ENCODE data around the gene SPATA3.
"Not testable (repeated sequence)": the region's sequence is repeated elsewhere in the genome, so short reads cannot be mapped to it uniquely, and the experiment has no call there.

SPATA3 gene

DNA sequence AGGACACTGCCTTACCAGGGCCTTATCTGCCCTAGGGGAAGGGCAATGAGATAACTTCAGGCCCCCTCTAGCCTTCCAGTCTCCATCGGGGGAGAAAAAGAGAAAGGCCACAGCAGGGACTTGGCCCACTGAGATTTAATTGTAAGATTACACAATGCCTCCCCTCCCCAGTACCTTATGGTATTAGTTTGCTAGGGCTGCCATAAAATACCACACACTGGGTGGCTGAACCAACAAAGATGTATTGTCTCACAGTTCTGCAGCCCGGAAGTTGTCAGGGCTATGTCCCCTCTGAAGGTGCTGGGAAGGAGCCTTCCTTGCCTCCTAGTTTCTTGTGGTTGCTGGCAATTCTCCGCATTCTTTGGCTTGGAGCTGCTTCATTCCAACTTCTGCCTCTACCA lies 34.8 kb upstream of the SPATA3 start:
- no peak for TF ChIP-seq Cebpa-rat (IDR thresholded peaks at IDR 0.05)

GRCh38 chr2:230964136-230964730 lies 31.7 kb upstream of the SPATA3 start:
- Histone ChIP-seq H3K4me1 (peaks cover 0 to 4% (median under 1%) of the 10 kb centered on the region in 10 experiments; a peak in 6 of 20 replicates), H3K4me3 (no peak overlapping the region), H3K4me2 (no peak overlapping the region), H3K27me3 (no peaks in the 10 kb centered on the region), H4K20me1 (no peaks in the 10 kb centered on the region), H3K27ac (no peak overlapping the region), H3K9me3 (replicated peaks in 1 of 11) (peaks cover 8 to 29% (median 16%) of the 10 kb centered on the region in 11 experiments; a peak in 18 of 22 replicates), H3K36me3 (no peaks in the 10 kb centered on the region), H3K9ac (no peak overlapping the region)
- TF ChIP-seq Cebpa-rat (IDR thresholded peaks at IDR 0.05) = no peak

More for the DNA sequence above, 34.8 kb upstream of the SPATA3 start:
- Histone ChIP-seq H4K20me1 (no peaks in the 10 kb centered on the region), H3K36me3 (no peaks in the 10 kb centered on the region), H3K9ac (no peak overlapping the region), H3K4me3 (no peak overlapping the region), H3K9me3 (replicated peaks in 1 of 11) (peaks cover 8 to 35% (median 16%) of the 10 kb centered on the region in 11 experiments; a peak in 18 of 22 replicates), H3K27ac (no peak overlapping the region), H3K4me2 (no peak overlapping the region), H3K4me1 (peaks cover 0 to 10% (median 3%) of the 10 kb centered on the region in 10 experiments; a peak in 8 of 20 replicates), H3K27me3 (peaks cover 14 to 31% (median 24%) of the 10 kb centered on the region in 11 experiments)

- Histone ChIP-seq H3K9me3 (replicated peaks in 1 of 11) (peaks cover 8 to 23% (median 16%) of the 10 kb centered on the region in 11 experiments; a peak in 18 of 22 replicates), H3K4me1 (peaks cover 0 to 6% (median 0%) of the 10 kb centered on the region in 10 experiments; a peak in 1 of 20 replicates), H3K4me3 (no peak overlapping the region), H3K27me3 (no peaks in the 10 kb centered on the region), H3K4me2 (no peak overlapping the region), H3K36me3 (no peaks in the 10 kb centered on the region), H4K20me1 (no peaks in the 10 kb centered on the region), H3K27ac (no peak overlapping the region), H3K9ac (no peak overlapping the region)
- no peak for TF ChIP-seq Cebpa-rat (IDR thresholded peaks at IDR 0.05)
These were observed 28.8 kb upstream of the SPATA3 start for GRCh38 chr2:230967113-230967512.

DNA sequence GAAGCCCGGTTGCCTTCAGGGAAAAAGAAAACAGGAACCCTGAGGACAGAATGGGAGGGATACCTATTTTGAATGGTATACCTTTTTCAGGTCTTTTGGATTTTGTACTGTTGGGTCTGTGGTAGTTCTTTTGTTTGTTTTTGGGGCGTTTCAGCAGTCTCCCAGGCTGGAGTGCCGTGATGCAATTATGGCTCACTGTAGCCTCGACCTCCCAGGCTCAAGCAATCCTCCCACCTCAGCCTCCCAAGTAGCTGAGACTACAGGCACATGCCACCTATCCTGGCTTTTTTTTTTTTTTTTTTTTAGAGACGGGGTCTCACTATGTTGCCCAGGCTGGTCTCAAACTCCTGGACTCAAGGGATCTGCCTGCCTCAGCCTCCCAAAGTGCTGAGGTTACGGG lies 27.6 kb upstream of the SPATA3 start:
- H4K20me1 ChIP-seq, H3K36me3 ChIP-seq, H3K4me2 ChIP-seq, H3K4me3 ChIP-seq, H3K27ac ChIP-seq, H3K9ac ChIP-seq, H3K4me1 ChIP-seq, H3K27me3 ChIP-seq: not testable (repeated sequence)
- peaks cover 8 to 14% (median 13%) of the 10 kb centered on the region in 11 experiments; a peak in 18 of 22 replicates for H3K9me3 ChIP-seq (replicated peaks in 1 of 11)

GRCh38 chr2:230968921-230969658 lies 26.8 kb upstream of the SPATA3 start:
- H4K20me1 ChIP-seq = no peaks in the 10 kb centered on the region
- peaks cover 6 to 11% (median 7%) of the 10 kb centered on the region in 10 experiments for H3K4me1 ChIP-seq
- no peak overlapping the region for H3K9ac ChIP-seq
- TF ChIP-seq Cebpa-rat (IDR thresholded peaks at IDR 0.05) = no peak
- no peaks in the 10 kb centered on the region for H3K27me3 ChIP-seq
- no peak overlapping the region for H3K27ac ChIP-seq
- H3K9me3 ChIP-seq (replicated peaks in 1 of 11) = peaks cover 4 to 6% (median 6%) of the 10 kb centered on the region in 11 experiments; a peak in 14 of 22 replicates
- H3K4me2 ChIP-seq = peak overlapping the region in 3 of 11 experiments; percentile 14 to 17 (median 15); a peak in 2 of 22 replicates
- H3K36me3 ChIP-seq = no peaks in the 10 kb centered on the region
- H3K4me3 ChIP-seq = no peak overlapping the region

DNA sequence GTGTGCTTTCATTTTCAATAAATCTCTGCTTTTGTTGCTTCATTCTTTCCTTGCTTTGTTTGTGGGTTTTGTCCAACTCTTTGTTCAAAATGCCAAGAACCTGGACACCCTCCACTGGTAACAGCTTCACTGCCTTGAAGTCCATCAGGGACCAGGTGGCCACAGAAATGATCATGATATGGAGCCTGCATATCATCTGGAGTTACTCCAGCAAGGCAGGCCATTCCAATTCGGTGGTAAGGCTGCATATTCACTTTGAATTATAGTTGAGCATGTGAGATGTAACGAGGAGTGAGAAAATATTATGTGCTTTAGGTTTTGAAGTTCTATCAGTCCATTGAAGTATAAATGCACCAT lies 26.3 kb upstream of the SPATA3 start:
- Histone ChIP-seq H3K27me3 (no peaks in the 10 kb centered on the region), H3K36me3 (no peaks in the 10 kb centered on the region), H3K9me3 (replicated peaks in 1 of 11) (peaks cover 0 to under 1% (median under 1%) of the 10 kb centered on the region in 11 experiments; a peak in 8 of 22 replicates), H3K9ac (no peak overlapping the region), H3K27ac (no peak overlapping the region), H3K4me3 (no peak overlapping the region), H4K20me1 (no peaks in the 10 kb centered on the region), H3K4me2 (0 out of 22 replicates have a peak overlapping the region, but pooled peaks of 2 of the 11 experiments have one; percentile 15 to 17), H3K4me1 (peaks cover 11 to 17% (median 13%) of the 10 kb centered on the region in 10 experiments)
- no peak for TF ChIP-seq Cebpa-rat (IDR thresholded peaks at IDR 0.05)

GRCh38 chr2:230972046-230972445 lies 23.9 kb upstream of the SPATA3 start:
- Histone ChIP-seq H3K4me2 (no peak overlapping the region), H3K36me3 (no peaks in the 10 kb centered on the region), H3K9me3 (replicated peaks in 1 of 11) (no peaks in the 10 kb centered on the region), H3K4me1 (peaks cover 32 to 41% (median 37%) of the 10 kb centered on the region in 10 experiments), H4K20me1 (no peaks in the 10 kb centered on the region), H3K9ac (no peak overlapping the region), H3K4me3 (no peak overlapping the region), H3K27me3 (no peaks in the 10 kb centered on the region), H3K27ac (no peak overlapping the region)
- TF ChIP-seq Cebpa-rat (IDR thresholded peaks at IDR 0.05) = no peak

- H4K20me1 ChIP-seq = no peaks in the 10 kb centered on the region
- no peaks in the 10 kb centered on the region for H3K9me3 ChIP-seq (replicated peaks in 1 of 11)
- H3K4me1 ChIP-seq = peaks cover 36 to 47% (median 38%) of the 10 kb centered on the region in 10 experiments
- no peak overlapping the region for H3K9ac ChIP-seq
- H3K4me3 ChIP-seq = no peak overlapping the region
- no peak for TF ChIP-seq Cebpa-rat (IDR thresholded peaks at IDR 0.05)
- no peaks in the 10 kb centered on the region for H3K36me3 ChIP-seq
- H3K27ac ChIP-seq = peak overlapping the region in 3 of 11 experiments; percentile 1 to 54 (median 4); a peak in 4 of 22 replicates
- no peaks in the 10 kb centered on the region for H3K27me3 ChIP-seq
- H3K4me2 ChIP-seq = peak overlapping the region; percentile 69 to 84 (median 76)
These were observed 21.6 kb upstream of the SPATA3 start for GRCh38 chr2:230974096-230974913.

GRCh38 chr2:230975927-230976326 lies 20.0 kb upstream of the SPATA3 start:
- Histone ChIP-seq H3K9ac (no peak overlapping the region), H3K4me3 (no peak overlapping the region), H4K20me1 (no peaks in the 10 kb centered on the region), H3K4me1 (peaks cover 35 to 55% (median 38%) of the 10 kb centered on the region in 10 experiments), H3K9me3 (replicated peaks in 1 of 11) (no peaks in the 10 kb centered on the region), H3K36me3 (no peaks in the 10 kb centered on the region), H3K27ac (0 out of 22 replicates have a peak overlapping the region, but pooled peaks of 1 of the 11 experiments have one; percentile 12), H3K4me2 (peak overlapping the region; percentile 11 to 84 (median 75)), H3K27me3 (no peaks in the 10 kb centered on the region)
- no peak for TF ChIP-seq Cebpa-rat (IDR thresholded peaks at IDR 0.05)

Data from BLaER1 treated with 17β-estradiol and CSF1 and Interleukin-3, amounts not matched to agents 10 nM and 100 nM (cell line).